ENCODE measurements around the gene PYCR2. TPM values are rescaled to one million over a fixed set of nuclear protein-coding genes. Genes with fewer than 3 reads are reported as not detected.

Gene PYCR2
- polyA plus RNA-seq, 3 donors = 21.4 to 72.5 (median 26.6) TPM

DNA sequence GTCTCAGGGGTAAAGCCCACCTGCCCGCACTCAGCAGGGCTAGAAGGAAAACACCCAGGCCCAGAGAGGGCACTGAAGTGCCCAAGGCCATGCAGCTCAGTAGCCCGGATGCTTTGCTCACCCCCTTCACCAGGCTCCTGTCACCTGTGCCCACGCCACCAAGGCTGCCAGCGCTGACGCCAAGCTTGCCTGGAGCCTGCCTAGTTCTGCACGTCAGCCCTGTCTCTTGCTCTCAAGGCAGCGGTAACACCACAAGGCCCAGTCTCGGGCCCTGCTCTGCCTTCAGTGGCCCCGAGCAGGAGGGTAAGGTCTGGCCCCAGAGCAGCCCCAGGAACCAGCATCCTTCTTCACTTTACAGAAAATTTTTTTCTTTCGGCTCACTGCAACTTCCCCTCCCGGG is 49.6 kb downstream of the PYCR2 start:
- no peak for TF ChIP-seq CTCF (IDR thresholded peaks at IDR 0.05)
- Histone ChIP-seq H3K4me2 (replicated peaks; ENCODE audit: extremely low read depth, low read length, poor library complexity, severe bottlenecking) (no peak overlapping the region), H3K9me3 (replicated peaks in 1 of 2; ENCODE audit: control insufficient read depth in 1 of 2, insufficient read depth in 1 of 2, low read length in 2 of 2) (no peaks in the 10 kb centered on the region), H4K20me1 (ENCODE audit: insufficient read depth, low read length) (peaks cover 25% of the 10 kb centered on the region), H3K79me2 (ENCODE audit: insufficient read depth, low read length) (peaks cover 14% of the 10 kb centered on the region), H3K4me1 (ENCODE audit: control insufficient read depth in 1 of 2, insufficient read depth in 2 of 2, low read length in 2 of 2) (peaks cover 4 to 7% of the 10 kb centered on the region in 2 donors), H3K9ac (ENCODE audit: insufficient read depth, low read length, poor library complexity, severe bottlenecking) (no peak overlapping the region), H3K4me3 (replicated peaks in 1 of 3; ENCODE audit: low read depth in 2 of 3, low read length in 3 of 3) (no peak overlapping the region), H3K36me3 (replicated peaks in 1 of 2; ENCODE audit: control insufficient read depth in 1 of 2, insufficient read depth in 2 of 2, low read length in 2 of 2) (peaks cover 61 to 88% of the 10 kb centered on the region in 2 donors), H3K27me3 (ENCODE audit: control insufficient read depth in 2 of 2, insufficient read depth in 2 of 2, low read length in 2 of 2) (no peaks in the 10 kb centered on the region), H2AFZ (ENCODE audit: insufficient read depth, low read depth, low read length, poor library complexity, severe bottlenecking) (no peak overlapping the region), H3K27ac (ENCODE audit: low read depth in 1 of 2, low read length in 2 of 2) (no peak overlapping the region)
- Mint-ChIP-seq H3K27ac (peak overlapping the region in 1 of 7 donors; percentile 50), H3K4me3 (no peak overlapping the region), H3K36me3 (peaks cover 68 to 95% of the 10 kb centered on the region in 2 donors), H3K27me3 (ENCODE audit: low read depth in 3 of 3) (peaks cover 0 to 6% (median 0%) of the 10 kb centered on the region in 3 donors), H3K9me3 (no peaks in the 10 kb centered on the region), H3K4me1 (peaks cover 17% of the 10 kb centered on the region)
- intact Hi-C loops (cut with micrococcal nuclease) = no loop called here
- DNase-seq = no peak
- WGBS (ENCODE audit: insufficient coverage) = 100% methylated on average over 8 of the region's 11 CpGs

DNA sequence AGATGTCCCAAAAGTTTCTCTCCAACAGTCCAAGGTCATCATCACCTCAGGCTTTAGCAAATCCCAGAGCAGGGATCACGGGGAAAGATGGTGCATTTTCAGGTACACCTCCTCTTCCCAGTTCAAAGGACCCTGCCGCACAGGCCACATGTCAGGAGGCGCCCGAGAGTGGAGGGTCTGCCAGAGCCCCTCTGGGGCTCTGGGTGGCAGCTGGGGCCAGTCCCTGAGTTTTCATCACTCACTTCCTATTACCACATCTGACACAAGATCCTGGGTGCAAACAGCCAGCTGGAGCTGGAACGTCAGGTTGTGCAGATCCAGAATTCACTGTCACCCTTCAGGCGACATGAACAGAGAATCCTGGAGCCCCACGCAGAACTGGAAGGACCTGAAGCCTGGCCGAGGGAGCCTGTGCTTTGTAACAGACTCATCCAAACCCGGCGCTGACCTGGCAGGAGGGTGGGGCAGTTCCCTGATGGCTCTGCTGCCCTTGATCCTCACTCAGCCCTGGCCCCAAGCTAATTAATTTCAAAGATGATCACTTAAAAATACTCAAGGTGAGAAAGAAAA is 50.7 kb downstream of the PYCR2 start:
- no peak for TF ChIP-seq CTCF (IDR thresholded peaks at IDR 0.05)
- no peak overlapping the region for H3K4me2 ChIP-seq (replicated peaks; ENCODE audit: extremely low read depth, low read length, poor library complexity, severe bottlenecking)
- Mint-ChIP-seq H3K27me3 (ENCODE audit: low read depth in 3 of 3) (peaks cover 0 to 5% (median 0%) of the 10 kb centered on the region in 3 donors), H3K4me1 (peaks cover 6% of the 10 kb centered on the region), H3K9me3 (no peaks in the 10 kb centered on the region), H3K36me3 (peaks cover 72 to 95% of the 10 kb centered on the region in 2 donors), H3K27ac (peak overlapping the region in 2 of 7 donors; percentile 46 to 47), H3K4me3 (no peak overlapping the region)
- no peaks in the 10 kb centered on the region for H3K4me1 ChIP-seq (ENCODE audit: control insufficient read depth in 1 of 2, insufficient read depth in 2 of 2, low read length in 2 of 2)
- peaks cover 70 to 98% of the 10 kb centered on the region in 2 donors for H3K36me3 ChIP-seq (replicated peaks in 1 of 2; ENCODE audit: control insufficient read depth in 1 of 2, insufficient read depth in 2 of 2, low read length in 2 of 2)
- DNase-seq = no peak
- intact Hi-C loops (cut with micrococcal nuclease) = no loop called here
- H3K9ac ChIP-seq (ENCODE audit: insufficient read depth, low read length, poor library complexity, severe bottlenecking) = no peak overlapping the region
- no peaks in the 10 kb centered on the region for H3K27me3 ChIP-seq (ENCODE audit: control insufficient read depth in 2 of 2, insufficient read depth in 2 of 2, low read length in 2 of 2)
- 83% methylated on average over 8 of the region's 10 CpGs for WGBS (ENCODE audit: insufficient coverage)
- peaks cover 15% of the 10 kb centered on the region for H4K20me1 ChIP-seq (ENCODE audit: insufficient read depth, low read length)
- no peaks in the 10 kb centered on the region for H3K9me3 ChIP-seq (replicated peaks in 1 of 2; ENCODE audit: control insufficient read depth in 1 of 2, insufficient read depth in 1 of 2, low read length in 2 of 2)
- no peak overlapping the region for H2AFZ ChIP-seq (ENCODE audit: insufficient read depth, low read depth, low read length, poor library complexity, severe bottlenecking)
- H3K4me3 ChIP-seq (replicated peaks in 1 of 3; ENCODE audit: low read depth in 2 of 3, low read length in 3 of 3) = no peak overlapping the region
- peaks cover 8% of the 10 kb centered on the region for H3K79me2 ChIP-seq (ENCODE audit: insufficient read depth, low read length)
- no peak overlapping the region for H3K27ac ChIP-seq (ENCODE audit: low read depth in 1 of 2, low read length in 2 of 2)
